ENCODE results near the gene FAF1. TPM values are rescaled to one million over a fixed set of nuclear protein-coding genes. Genes with fewer than 3 reads are reported as not detected.

FAF1 gene
- total and polyA plus RNA-seq, 2 of the 8 experiments (the other 6 are each of a cell fraction or from before 2014, with no cell fraction given): 10.8 to 65.9 TPM

GRCh38 chr1:50808296-50808695 is 151.8 kb downstream of the FAF1 start:
- no peak overlapping the region for H3K4me2 ChIP-seq (ENCODE audit: insufficient read depth in 1 of 2, low read depth in 2 of 2, low read length in 2 of 2)
- FAIRE-seq (no peak), DNase-seq (ENCODE audit: low read depth in 1 of 2, low spot score in 2 of 2) (no peak)
- H2BK12ac ChIP-seq (ENCODE audit: low read depth, low read length): no peak overlapping the region
- H3K4ac ChIP-seq (replicated peaks; ENCODE audit: insufficient read length, low read depth, low read length): no peak overlapping the region
- H3K27ac ChIP-seq (ENCODE audit: low read depth, low read length): no peak overlapping the region
- POLR2A ChIA-PET (ENCODE audit: partially characterized antibody): no interaction called here
- no peak overlapping the region for H4K5ac ChIP-seq (ENCODE audit: insufficient read length, low read depth, low read length)
- no peak overlapping the region for H3K9ac ChIP-seq (replicated peaks in 1 of 4; ENCODE audit: extremely low read depth in 1 of 4, low read depth in 3 of 4, low read length in 3 of 4)
- peaks cover 0 to 3% (median 1%) of the 10 kb centered on the region in 4 experiments; a peak in 2 of 7 replicates for H3K4me1 ChIP-seq (replicated peaks in 1 of 4; ENCODE audit: control insufficient read depth in 3 of 4, insufficient read depth in 4 of 4, low read length in 3 of 4)
- H3K79me2 ChIP-seq (ENCODE audit: control insufficient read depth in 1 of 2, insufficient read depth in 2 of 2, low read length in 2 of 2): peaks cover 0 to 71% of the 10 kb centered on the region in 2 experiments; a peak in 2 of 4 replicates
- no peak overlapping the region for H2AK5ac ChIP-seq (ENCODE audit: low read depth, low read length)
- 0 out of 4 replicates have a peak, but pooled peaks cover 0 to 3% of the 10 kb centered on the region in 2 experiments for H3K9me3 ChIP-seq (ENCODE audit: insufficient read depth in 2 of 2, low read depth in 1 of 2, low read length in 1 of 2)
- no peak overlapping the region for H2BK15ac ChIP-seq (ENCODE audit: low read length)
- H2BK120ac ChIP-seq (replicated peaks; ENCODE audit: low read depth, low read length): no peak overlapping the region
- H4K20me1 ChIP-seq (replicated peaks in 1 of 2; ENCODE audit: control insufficient read depth in 1 of 2, insufficient read depth in 2 of 2, low read length in 2 of 2): no peaks in the 10 kb centered on the region
- no peaks in the 10 kb centered on the region for H3K23me2 ChIP-seq (ENCODE audit: low read depth, low read length)
- no peak overlapping the region for H3K23ac ChIP-seq (ENCODE audit: insufficient read length)
- no peak for TF ChIP-seq RBBP5 (IDR thresholded peaks at IDR 0.05; ENCODE audit: borderline replicate concordance, low read depth, low read length)
- no peak for TF ChIP-seq FOSL1 (IDR thresholded peaks at IDR 0.05; ENCODE audit: insufficient read depth, low read depth, low read length)
- TF ChIP-seq E2F6 (IDR thresholded peaks at IDR 0.05): no peak
- no peak for TF ChIP-seq TAF1 (IDR thresholded peaks at IDR 0.05; ENCODE audit: low read depth, low read length)
- TF ChIP-seq NRF1 (IDR thresholded peaks at IDR 0.05; ENCODE audit: low read depth, low read length): no peak
- no peak for TF ChIP-seq USF2 (IDR thresholded peaks at IDR 0.05; ENCODE audit: low read length)
- TF ChIP-seq MAX (IDR thresholded peaks at IDR 0.05): no peak
- no peak for TF ChIP-seq EP300 (IDR thresholded peaks at IDR 0.05; ENCODE audit: borderline replicate concordance in 1 of 2, low read depth in 2 of 2, low read length in 2 of 2)
- TF ChIP-seq GABPA (IDR thresholded peaks at IDR 0.05; ENCODE audit: borderline replicate concordance, insufficient read depth, low read length): no peak
- TF ChIP-seq SRF (IDR thresholded peaks at IDR 0.05; ENCODE audit: low read depth, low read length): no peak
- TF ChIP-seq SP2 (IDR thresholded peaks at IDR 0.05; ENCODE audit: low read length): no peak
- no peak overlapping the region for H3K56ac ChIP-seq (replicated peaks; ENCODE audit: insufficient read length, low read depth, low read length)
- WGBS, 2 experiments (ENCODE audit: extremely low coverage in 1 of 2, insufficient coverage in 1 of 2, insufficient read length in 1 of 2, insufficient replicate concordance in 2 of 2, low coverage in 1 of 2, low lambda C conversion rate in 2 of 2, missing lambda C conversion rate in 1 of 2): 90% methylated on average over 3 of the region's 3 CpGs; no CpG with 5 or more reads in 1 of the 2 experiments
- no peaks in the 10 kb centered on the region for H3K36me3 ChIP-seq (ENCODE audit: control insufficient read depth in 2 of 4, insufficient read depth in 4 of 4, low read length in 3 of 4)
- no peak overlapping the region for H3K14ac ChIP-seq (ENCODE audit: insufficient read length)
- no peak overlapping the region for H2BK20ac ChIP-seq (ENCODE audit: low read length)
- H3K27me3 ChIP-seq (replicated peaks in 1 of 4; ENCODE audit: control insufficient read depth in 3 of 4, extremely low read depth in 1 of 4, insufficient read depth in 3 of 4, low read length in 3 of 4): peaks cover 0 to 2% (median 0%) of the 10 kb centered on the region in 4 experiments; a peak in 1 of 7 replicates
- no peak overlapping the region for H2BK5ac ChIP-seq (ENCODE audit: low read depth, low read length)
- CTCF ChIA-PET (ENCODE audit: partially characterized antibody): no interaction called here
- no peak overlapping the region for H3K18ac ChIP-seq (ENCODE audit: extremely low read depth, low read length)
- H3K79me1 ChIP-seq (ENCODE audit: low read depth, low read length): peaks cover 2% of the 10 kb centered on the region; the same call in 1 of the 2 replicates
- no peak overlapping the region for H2AFZ ChIP-seq (ENCODE audit: low read length)
- no peak overlapping the region for H3K4me3 ChIP-seq (ENCODE audit: extremely low read depth in 1 of 4, insufficient read depth in 2 of 4, low read depth in 3 of 4, low read length in 4 of 4)
- H4K8ac ChIP-seq (ENCODE audit: extremely low read depth, insufficient read depth, low read length): no peak overlapping the region
- no peak overlapping the region for H4K91ac ChIP-seq (replicated peaks; ENCODE audit: insufficient read length, low read length)

All from H1 (cell line).